ENCODE results near the gene RBM42.

GRCh38 chr19:35628565-35629331, at the start of gene RBM42:
- TF ChIP-seq CTCF (conservative IDR thresholded peaks at IDR 0.05 in 1 of 2, IDR thresholded peaks at IDR 0.05 in 1 of 2; ENCODE audit: low read depth in 1 of 2, low read length in 2 of 2) (no peak), EZH2 (IDR thresholded peaks at IDR 0.05; ENCODE audit: low read length, missing control alignments) (no peak)
